GOT3 (cell line): ENCODE results near the gene EPHA1.

ENCODE experiments used
- DNase-seq: peaks from one replicate; lab custom pipeline; 2025; ENCODE audit warnings: mixed read lengths; lab: John Stamatoyannopoulos, UW

EPHA1 gene

DNA sequence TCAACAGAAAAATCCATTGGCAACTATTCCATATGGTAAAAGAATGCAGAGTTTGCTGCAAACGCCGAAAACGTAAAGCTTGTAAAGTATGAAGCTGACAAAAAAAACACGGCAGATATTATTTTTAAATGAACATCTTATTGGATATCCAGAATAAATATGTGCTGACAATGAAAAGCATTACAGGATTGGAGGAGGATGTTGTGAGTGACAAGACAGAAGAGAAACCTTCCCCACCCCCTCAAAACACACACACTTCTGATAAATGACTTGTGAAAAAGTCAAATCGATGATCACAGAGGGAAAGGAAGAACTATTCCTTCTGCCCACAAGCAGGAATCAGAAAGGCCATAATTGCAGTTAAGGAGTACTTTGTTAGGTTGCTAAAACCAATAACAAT, 60.7 kb downstream of the EPHA1 start:
- DNase-seq = no peak

DNA sequence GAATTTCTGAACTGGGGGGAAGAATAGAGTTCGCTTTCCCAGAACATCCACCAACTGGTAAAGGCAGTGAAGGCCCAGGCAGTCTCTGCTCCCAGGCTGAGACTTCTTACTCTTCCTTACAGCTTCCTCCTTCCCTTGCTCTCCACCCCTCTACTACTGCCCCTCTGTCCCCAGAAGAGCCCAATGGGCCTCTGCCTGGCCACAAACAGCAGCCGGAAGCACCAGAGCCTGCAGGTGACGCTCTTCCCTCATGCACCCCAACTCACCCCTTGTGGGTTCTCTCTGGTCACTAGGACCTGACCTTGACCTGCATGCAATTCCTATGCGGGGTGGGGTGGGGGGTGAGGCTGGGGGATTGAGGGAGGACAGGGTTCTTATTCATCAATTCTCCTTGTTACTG, 62.6 kb downstream of the EPHA1 start:
- DNase-seq = no peak

DNA sequence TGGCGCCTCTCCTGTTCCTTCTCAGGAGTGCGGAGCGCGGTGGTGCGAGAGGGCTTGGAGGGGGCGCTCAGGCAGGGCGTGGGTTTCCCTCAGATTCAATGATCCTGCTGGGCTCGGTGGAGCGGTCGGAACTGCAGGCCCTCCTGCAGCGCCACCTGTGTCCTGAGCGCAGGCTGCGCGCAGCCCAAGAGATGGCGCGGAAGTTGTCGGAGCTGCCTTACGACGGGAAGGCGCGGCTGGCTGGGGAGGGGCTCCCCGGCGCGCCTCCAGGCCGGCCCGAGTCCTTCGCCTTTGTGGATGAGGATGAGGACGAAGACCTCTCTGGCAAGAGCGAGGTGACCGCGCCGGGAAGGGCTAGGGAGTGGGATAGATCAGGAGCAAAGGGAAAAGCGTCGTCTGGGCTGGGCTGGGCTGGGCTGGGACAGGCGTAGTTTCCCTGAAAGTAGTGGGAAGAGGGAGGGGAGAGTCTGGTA, 63.2 kb downstream of the EPHA1 start:
- no peak for DNase-seq

DNA sequence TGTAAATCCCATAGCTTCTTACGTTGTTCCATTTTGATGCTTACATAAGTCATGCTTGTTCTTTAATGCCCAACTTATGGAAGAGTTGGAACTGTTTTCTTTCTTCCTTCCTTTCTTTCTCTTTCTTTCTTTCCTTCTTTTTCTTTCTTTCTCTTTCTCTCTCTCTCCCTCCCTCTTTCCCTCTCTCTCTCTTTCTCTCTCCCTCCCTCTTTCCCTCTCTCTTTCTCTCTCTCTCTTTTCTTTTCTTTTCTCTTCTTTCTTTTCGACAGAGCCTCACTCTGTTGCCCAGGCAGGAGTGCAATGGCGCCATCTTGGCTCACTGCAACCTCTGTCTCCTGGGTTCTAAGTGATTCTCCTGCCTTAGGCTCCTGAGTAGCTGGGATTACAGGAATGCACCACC, 65.1 kb downstream of the EPHA1 start:
- no peak for DNase-seq

DNA sequence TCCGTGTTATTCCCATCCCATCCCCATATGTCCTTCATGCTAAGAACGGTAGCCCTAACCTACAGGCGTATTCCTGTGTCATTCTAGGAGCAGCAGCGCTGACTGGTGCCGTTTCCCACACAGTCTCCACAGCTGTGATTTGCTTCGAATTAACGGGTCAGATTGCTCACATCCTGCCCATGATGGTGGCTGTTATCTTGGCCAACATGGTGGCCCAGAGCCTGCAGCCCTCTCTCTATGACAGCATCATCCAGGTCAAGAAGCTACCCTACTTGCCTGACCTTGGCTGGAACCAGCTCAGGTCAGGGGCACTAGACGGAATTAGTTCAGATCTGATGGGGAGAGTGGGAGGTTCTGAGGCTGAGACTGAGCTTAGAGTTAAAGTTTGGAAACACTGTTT, 66.8 kb downstream of the EPHA1 start:
- DNase-seq = no peak
